NCI-H2081 treated with DMSO at 0.1 percent for 48 hours (cell line): ENCODE measurements around the gene ANK3.
"Not testable (repeated sequence)": the region's sequence is repeated elsewhere in the genome, so short reads cannot be mapped to it uniquely, and the experiment has no call there.

Source experiments
- DNase-seq: peaks from one replicate; lab custom pipeline; 2025; lab: John Stamatoyannopoulos, UW

ANK3 gene

DNA sequence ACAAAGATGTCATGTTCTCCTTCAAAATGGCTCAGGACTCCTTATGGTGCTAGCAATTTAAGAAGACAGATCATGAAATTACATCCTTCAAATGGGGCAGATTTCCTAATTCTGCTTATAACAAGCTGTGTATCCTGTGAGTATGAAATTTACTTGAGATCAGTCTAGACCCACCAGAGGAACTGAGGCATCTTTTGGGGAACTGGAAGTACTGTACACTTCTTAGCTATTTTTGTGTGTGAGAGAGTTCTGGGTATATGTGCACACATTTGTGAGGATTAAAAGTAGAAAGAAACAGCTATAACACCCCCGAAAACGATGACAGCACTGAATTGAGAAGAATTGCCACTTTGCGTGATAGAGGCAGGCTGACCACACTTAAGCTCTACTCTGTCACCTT, 296.4 kb downstream of the ANK3 start:
- no peak for DNase-seq

- DNase-seq: no peak
Observed at GRCh38 chr10:60086862-60087261, 302.8 kb downstream of the ANK3 start.

GRCh38 chr10:60086421-60086820, 303.3 kb downstream of the ANK3 start:
- DNase-seq: no peak

DNA sequence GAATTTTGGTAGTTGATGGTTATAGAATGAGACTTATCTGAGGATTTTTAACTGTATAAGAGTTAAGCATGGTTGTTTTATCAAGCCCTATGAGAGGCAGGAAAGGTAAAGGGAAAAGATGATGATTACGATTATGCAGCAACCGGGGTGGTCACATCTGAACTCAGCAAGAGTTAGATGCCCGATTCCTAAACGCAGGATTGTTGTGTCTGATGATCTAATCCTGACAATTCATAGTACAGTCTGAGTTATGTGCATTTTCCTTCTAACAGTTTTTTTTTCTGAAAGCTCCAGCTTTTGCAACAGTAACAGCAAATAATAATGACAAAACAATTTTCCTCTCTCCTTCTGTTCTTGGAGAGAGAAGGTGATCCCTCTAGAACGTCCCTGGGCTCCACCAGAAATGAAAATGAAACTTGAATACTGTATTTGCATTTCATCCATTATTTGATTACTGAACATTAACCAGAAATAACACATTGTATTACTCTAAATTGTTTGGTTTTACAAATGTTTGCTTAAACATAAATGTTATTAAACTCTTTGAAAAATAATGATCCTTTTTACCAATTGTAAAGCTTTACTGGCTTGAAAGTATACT, 306.8 kb downstream of the ANK3 start:
- no peak for DNase-seq

DNA sequence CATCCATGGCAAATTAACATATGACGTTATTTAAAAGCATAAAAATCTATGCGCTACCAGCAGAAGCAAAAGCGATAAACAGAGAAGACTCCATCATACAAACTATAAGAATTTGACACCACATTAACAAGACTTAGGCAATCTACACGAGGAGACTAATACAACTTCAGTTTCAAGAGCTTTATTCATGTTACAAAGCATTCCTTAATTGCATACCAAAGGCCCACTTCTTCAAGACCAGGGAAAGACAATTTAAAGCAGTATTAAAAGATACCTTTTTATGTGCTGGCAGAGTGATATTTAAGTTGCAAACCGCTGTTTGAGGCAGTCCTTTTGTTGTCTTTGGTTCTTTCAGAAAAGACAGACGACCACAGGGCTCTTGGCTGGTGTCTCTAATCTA, 307.3 kb downstream of the ANK3 start:
- no peak for DNase-seq

DNA sequence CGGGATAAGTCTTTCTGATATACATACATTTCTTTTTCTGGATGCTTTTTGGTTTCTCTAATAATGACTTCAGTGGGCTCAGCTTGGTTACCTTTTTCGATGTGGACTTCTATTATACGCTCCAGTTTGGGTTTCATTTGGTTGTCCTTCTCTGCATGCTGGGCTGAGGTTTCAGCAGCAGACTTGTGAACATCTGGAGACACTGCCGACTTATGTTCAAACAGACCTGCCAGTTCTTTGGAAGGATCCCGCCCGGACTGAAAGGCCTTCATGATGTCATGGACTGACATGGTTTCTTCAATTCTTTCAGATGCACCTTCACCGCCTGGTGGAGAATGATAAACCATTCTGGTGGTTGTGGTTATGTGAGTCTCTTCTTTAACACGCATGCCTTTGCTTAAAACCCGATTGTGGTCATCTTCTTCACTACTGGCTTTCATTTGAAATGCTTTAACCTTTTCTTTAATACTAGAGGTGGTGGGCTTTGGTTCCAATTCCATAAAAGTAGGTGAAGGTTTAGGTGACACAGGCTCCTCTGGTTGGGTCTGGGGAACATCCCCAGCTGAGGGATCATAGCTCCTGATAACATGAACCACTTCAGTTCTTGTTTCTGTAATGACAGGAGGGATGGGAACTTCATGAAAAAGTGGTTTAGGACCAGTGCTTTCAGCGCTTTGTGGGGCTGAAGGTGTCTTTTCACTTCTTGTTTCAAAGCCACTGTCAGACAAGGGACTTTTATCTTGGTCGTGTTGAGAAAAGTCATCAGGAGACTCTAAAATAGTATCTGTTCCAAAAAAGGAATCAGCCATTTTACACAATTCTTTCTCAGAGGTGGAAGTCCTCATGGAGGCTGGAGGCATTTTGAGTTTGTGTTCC, 315.7 kb downstream of the ANK3 start:
- DNase-seq: no peak

DNA sequence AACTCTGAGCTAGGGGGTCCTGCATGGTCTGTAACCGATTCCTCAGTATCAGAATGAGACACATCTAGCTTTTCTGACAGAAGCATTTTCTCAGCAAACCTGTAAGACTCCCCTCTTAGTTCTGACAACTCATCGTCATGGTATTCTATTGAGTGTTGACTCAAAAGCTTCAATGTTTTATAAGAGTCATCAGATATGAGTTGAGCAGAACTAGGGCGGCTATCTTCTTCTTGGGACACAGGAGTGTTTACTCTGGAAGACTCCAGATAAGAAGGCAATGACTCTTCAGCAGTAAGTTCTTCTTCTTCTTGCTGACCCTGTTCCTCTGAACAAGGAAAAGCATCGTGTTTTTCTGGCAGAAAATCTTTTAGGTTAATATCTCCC, 316.3 kb downstream of the ANK3 start:
- no peak for DNase-seq

- DNase-seq: no peak
Observed at GRCh38 chr10:60069311-60069710, 320.4 kb downstream of the ANK3 start.

- DNase-seq: no peak
Observed at GRCh38 chr10:60050366-60050765, 339.3 kb downstream of the ANK3 start.

GRCh38 chr10:60048091-60048501, 341.6 kb downstream of the ANK3 start:
- no peak for DNase-seq

DNA sequence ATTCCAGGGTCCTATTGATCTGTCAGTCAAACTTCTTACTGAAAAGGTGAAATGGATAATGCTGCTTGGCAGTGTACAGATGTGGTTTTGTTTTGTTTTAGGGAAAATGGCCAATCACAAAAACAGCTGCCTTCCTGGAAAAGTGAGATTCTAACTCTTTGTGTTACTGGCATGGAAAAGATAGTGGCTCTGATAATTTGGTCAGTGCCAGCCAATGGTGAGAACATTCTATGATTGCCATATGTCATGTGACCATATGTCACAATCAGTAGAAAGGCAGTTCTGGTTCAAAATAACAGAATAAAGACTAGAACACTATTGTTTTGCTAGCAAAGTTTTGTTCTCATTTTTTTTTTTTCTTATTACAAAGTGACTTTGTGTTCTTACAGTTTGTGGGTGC, 344.1 kb downstream of the ANK3 start:
- DNase-seq: no peak

GRCh38 chr10:60044971-60045370, 344.7 kb downstream of the ANK3 start:
- no peak for DNase-seq

GRCh38 chr10:60044242-60044641, 345.4 kb downstream of the ANK3 start:
- no peak for DNase-seq

- DNase-seq: no peak
Observed at GRCh38 chr10:60043561-60044241, 346.0 kb downstream of the ANK3 start.

DNA sequence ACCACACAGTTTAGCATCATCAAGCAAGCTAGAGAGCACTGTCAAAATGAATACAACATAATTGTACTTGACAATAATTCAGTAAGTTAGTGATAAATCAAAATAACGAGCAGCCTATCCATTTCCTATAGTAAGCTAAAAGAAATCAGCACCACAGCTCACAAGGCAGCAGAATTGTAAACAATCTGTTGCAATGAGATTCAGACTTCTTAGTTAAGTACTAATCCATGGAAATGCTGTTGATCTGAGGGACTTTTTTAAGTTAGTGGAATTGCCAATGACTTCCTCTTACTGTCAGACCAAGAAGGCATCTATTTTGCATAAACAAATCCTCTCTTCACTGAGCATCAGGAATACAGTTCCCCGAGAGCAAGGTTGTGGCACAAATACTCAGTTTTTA, 346.8 kb downstream of the ANK3 start:
- no peak for DNase-seq

- DNase-seq: peak; percentile 8
Observed at GRCh38 chr10:60042262-60042661, 347.4 kb downstream of the ANK3 start.

GRCh38 chr10:60041489-60042133, 348.1 kb downstream of the ANK3 start:
- DNase-seq: no peak

- no peak for DNase-seq
Observed at GRCh38 chr10:60040014-60040662, 349.5 kb downstream of the ANK3 start.

DNA sequence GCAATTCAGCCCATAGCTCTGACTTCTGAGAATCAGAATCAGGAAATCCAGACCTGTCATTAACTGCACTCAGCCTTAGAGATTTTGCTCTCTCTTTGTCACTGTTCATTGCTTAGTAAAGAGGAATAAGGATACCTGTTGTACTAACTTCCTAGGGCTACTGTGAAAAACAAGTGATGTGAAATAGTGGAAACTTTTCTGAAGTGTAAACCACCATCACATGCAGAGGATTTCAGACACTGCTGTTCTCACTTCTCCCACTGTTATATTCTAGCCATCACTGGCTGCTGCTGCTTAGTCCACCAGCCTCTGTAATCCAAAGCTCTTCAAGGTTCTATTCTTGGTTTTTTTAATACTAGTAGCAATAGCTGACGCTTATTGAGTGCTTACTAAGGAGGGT, 353.7 kb downstream of the ANK3 start:
- DNase-seq: no peak

GRCh38 chr10:60035375-60035774, 354.3 kb downstream of the ANK3 start:
- not testable (repeated sequence) for DNase-seq

GRCh38 chr10:60032723-60033122, 357.0 kb downstream of the ANK3 start:
- no peak for DNase-seq

- no peak for DNase-seq
Observed at GRCh38 chr10:60031664-60032063, 358.0 kb downstream of the ANK3 start.
